GM12878 (cell line): ENCODE data around the gene SPI1. TPM values are rescaled to one million over a fixed set of nuclear protein-coding genes. Genes with fewer than 3 reads are reported as not detected.

Source experiments
- ATAC-seq: fragments of 200-7000 bp; cut with Tn5 transposase; 3 replicates; pipeline ENCODE4 v1.9.1; 2020; ENCODE audit warnings: mild to moderate bottlenecking, moderate library complexity
- BruUV-seq: library from RNA; stranded (reverse); fragments of 400-500 nt; replicated peaks from 2 replicates; lab custom pipeline; 2021; lab: Mats Ljungman, UMichigan
- CTCF ChIA-PET: fragments of 300-600 bp; sonication (Branson Sonifier 250); formaldehyde crosslinking; extraction: SDS; loops from one replicate; lab custom pipeline; 2021; ENCODE audit warnings: inconsistent platforms; lab: Yijun Ruan, JAX
- POLR2A ChIA-PET: fragments of 350-600 bp; formaldehyde crosslinking; extraction: SDS; loops from one replicate; lab custom pipeline; 2021; ENCODE audit warnings: inconsistent platforms; lab: Charles Lee
- RAD21 ChIA-PET: fragments of 300-600 bp; sonication (Branson Sonifier 250); formaldehyde crosslinking; loops from one replicate; lab custom pipeline; 2023; ENCODE audit warnings: antibody characterized with exemption; ENCODE audit not compliant: unreplicated experiment; lab: Charles Lee
- SMC1A ChIA-PET: fragments of 300-600 bp; sonication (Branson Sonifier 250); formaldehyde crosslinking; loops from one replicate; lab custom pipeline; 2023; ENCODE audit not compliant: unreplicated experiment, uncharacterized antibody; lab: Charles Lee
- DNase-seq: peaks from one replicate; pipeline ENCODE4 v3.0.0-alpha.2; 2011; ENCODE audit warnings: low read depth, low spot score
- FAIRE-seq: peaks from 3 replicates; lab custom pipeline; 2011; peaks lifted over from hg19 to GRCh38; lab: Jason Lieb, UNC
- H2AFZ ChIP-seq: 2 replicates; pipeline ENCODE4 v1.6.0; 2011; ENCODE audit warnings: low read depth, low read length, control low read depth; ENCODE audit not compliant: control insufficient read depth
- H3K27ac ChIP-seq: 2 replicates; pipeline ENCODE4 v1.5.1; 2011; ENCODE audit warnings: control low read depth; ENCODE audit not compliant: control insufficient read depth, insufficient read depth
- H3K27me3 ChIP-seq, 2 experiments: replicated peaks in 1 of 2; 2 replicates each; pipeline versions ENCODE4 v1.6.0 to v1.6.1; 2011; ENCODE audit warnings: low read length in 1 of 2; ENCODE audit not compliant: control insufficient read depth in 2 of 2, insufficient read depth in 2 of 2
- H3K36me3 ChIP-seq, 2 experiments: 2 replicates each; pipeline ENCODE4 v1.5.1; 2011; ENCODE audit warnings: low read length in 1 of 2; ENCODE audit not compliant: control insufficient read depth in 2 of 2, insufficient read depth in 2 of 2
- H3K4me1 ChIP-seq: 2 replicates; pipeline ENCODE4 v1.6.1; 2011; ENCODE audit warnings: mild to moderate bottlenecking, low read length, moderate library complexity, mixed read lengths; ENCODE audit not compliant: control insufficient read depth, insufficient read depth
- H3K4me2 ChIP-seq: 2 replicates; pipeline ENCODE4 v1.6.0; 2011; ENCODE audit warnings: control low read depth; ENCODE audit not compliant: control insufficient read depth, insufficient read depth
- H3K4me3 ChIP-seq: fragments of 200-600 bp; sonication (generic); 2 replicates; pipeline ENCODE4 v1.5.1; 2016
- H3K79me2 ChIP-seq: 2 replicates; pipeline ENCODE4 v1.6.0; 2011; ENCODE audit warnings: low read length; ENCODE audit not compliant: control insufficient read depth, insufficient read depth
- H3K9ac ChIP-seq: 2 replicates; pipeline ENCODE4 v1.8.0; 2011; ENCODE audit warnings: low read length, control low read depth, mixed read lengths; ENCODE audit not compliant: control insufficient read depth, insufficient read depth
- H3K9me3 ChIP-seq: replicated peaks from 3 replicates; pipeline ENCODE4 v1.5.1; 2011; ENCODE audit warnings: mild to moderate bottlenecking, low read length; ENCODE audit not compliant: control insufficient read depth, insufficient read depth
- H4K20me1 ChIP-seq: 2 replicates; pipeline ENCODE4 v1.6.0; 2011; ENCODE audit not compliant: control insufficient read depth, insufficient read depth
- CBFB ChIP-seq: IDR thresholded peaks from 2 replicates; pipeline ENCODE4 v1.6.1; 2016; ENCODE audit warnings: antibody characterized with exemption, low read depth
- POU2F2 ChIP-seq: IDR thresholded peaks from 3 replicates; pipeline ENCODE4 v1.6.1; 2011; ENCODE audit warnings: low read depth, mild to moderate bottlenecking, low read length, borderline replicate concordance
- RELB ChIP-seq: fragments of 450-650 bp; IDR thresholded peaks from 2 replicates; pipeline ENCODE4 v1.6.1; 2017; ENCODE audit warnings: low read depth, mild to moderate bottlenecking, moderate library complexity
- ZBTB40 ChIP-seq: fragments of 450-650 bp; IDR thresholded peaks from 2 replicates; pipeline ENCODE4 v1.6.1; 2016; ENCODE audit warnings: mild to moderate bottlenecking, moderate library complexity, borderline replicate concordance
- WGBS: methylation state at CpG from one replicate; pipeline ENCODE4 v1.1.6; 2016; ENCODE audit warnings: low lambda C conversion rate; ENCODE audit not compliant: insufficient replicate concordance, insufficient coverage; ENCODE audit errors: missing lambda C conversion rate; 5-methylcytosine and 5-hydroxymethylcytosine counted together
- in situ Hi-C: fragments of 300-500 bp; cut with MboI; formaldehyde crosslinking; loops from 9 replicates; pipeline ENCODE4 v1.14.3; 2018; ENCODE audit warnings: mixed read lengths
- intact Hi-C: fragments of 100-400 bp; cut with micrococcal nuclease; formaldehyde crosslinking; loops from one replicate; pipeline ENCODE4 v1.14.2; 2022; ENCODE audit not compliant: unreplicated experiment
- polyA plus RNA-seq, 11 experiments: library from polyadenylated mRNA; depleted of rRNA in 4 of 11; unstranded in 6 of 11; stranded (reverse) in 5 of 11; fragments of >200 nt; fragmentation: Nextera tagmentation in 4 of 11; fragmentation: Illumina TruSeq in 1 of 11; extraction: Ambion mirVana in 4 of 11; extraction: Trizol in 1 of 11; gene quantifications; 1 replicate in 1 of 11; 2 replicates in 10 of 11; pipeline versions ENCODE4 v1.2.1 to v1.2.3, GENCODE V29; 2011 to 2016; ENCODE audit warnings: inconsistent platforms in 2 of 11, missing spikeins in 2 of 11, low read depth in 1 of 11
- total RNA-seq, 4 experiments: library from RNA; depleted of rRNA in 3 of 4; stranded (reverse); fragments of >200 nt in 3 of 4; fragmentation: Illumina TruSeq in 1 of 4; extraction: Trizol in 1 of 4; gene quantifications; 2 replicates each; pipeline versions ENCODE4 v1.2.1 to v1.2.3, GENCODE V29; 2013 to 2021

SPI1 gene
- total and polyA plus RNA-seq, 10 of the 15 experiments (the other 5 are each of a cell fraction or from before 2014, with no cell fraction given): 0.05 to 31.1 (median 9.7) TPM

GRCh38 chr11:47406896-47407745 lies 28.8 kb upstream of the SPI1 start:
- no peaks in the 10 kb centered on the region for H4K20me1 ChIP-seq
- CTCF ChIA-PET: interaction anchor here (0.5 to 7.4 kb wide), 13 partner anchors 8 to 229 kb away, joined by 3 to 161 read pairs (median 5); partner anchors contain the start of genes ACP2, ARFGAP2 and SPI1
- TF ChIP-seq POU2F2 (peak; percentile 95; the same call in 2 of the 3 replicates), CBFB (0 out of 2 replicates have a peak, but pooled peaks have one; percentile 2), RELB (no peak), ZBTB40 (peak; percentile 24; the same call in 1 of the 2 replicates)
- TF ChIP-seq, all 136 proteins: peak for 3
- peak overlapping the region; percentile 81 for H2AFZ ChIP-seq
- H3K9ac ChIP-seq: peak overlapping the region; percentile 89
- FAIRE-seq: peak; percentile 7
- WGBS: 35% methylated on average over 12 of the region's 12 CpGs
- ChIA-PET POLR2A (interaction anchor here (0.6 to 2.5 kb wide), 7 partner anchors 15 to 130 kb away, joined by 3 to 15 read pairs (median 8); partner anchors contain the start of gene SPI1), SMC1A (interaction anchor here (0.8 to 2.9 kb wide), 6 partner anchors 9 to 160 kb away, joined by 3 to 32 read pairs (median 4); partner anchors contain the start of gene SPI1), RAD21 (interaction anchor here (0.5 to 2.4 kb wide), 15 partner anchors 8 to 255 kb away, joined by 3 to 15 read pairs (median 4); partner anchors contain the start of gene ACP2)
- H3K27ac ChIP-seq: peak overlapping the region; percentile 95
- no TSS peak for BruUV-seq
- peaks cover 2% of the 10 kb centered on the region for H3K79me2 ChIP-seq
- H3K4me1 ChIP-seq: peaks cover 17% of the 10 kb centered on the region
- no peaks in the 10 kb centered on the region for H3K9me3 ChIP-seq
- intact Hi-C loops (loop anchor here (10.0 kb wide), 2 partner anchors 82 to 448 kb away; no protein-coding TSS in a partner anchor), in situ Hi-C loops (loop anchor here (5.0 kb wide), 1 partner anchor 35 kb away; no protein-coding TSS in a partner anchor)
- H3K27me3 ChIP-seq: no peaks in the 10 kb centered on the region
- H3K4me3 ChIP-seq: peak overlapping the region; percentile 72
- peak overlapping the region; percentile 95 for H3K4me2 ChIP-seq
- no peaks in the 10 kb centered on the region; a peak in 1 of 4 replicates for H3K36me3 ChIP-seq
- ATAC-seq: peak; percentile 1; the same call in 2 of the 3 replicates
- DNase-seq: no peak
